A673 (cell line): ENCODE results near the gene SAAL1. TPM values are rescaled to one million over a fixed set of nuclear protein-coding genes. Genes with fewer than 3 reads are reported as not detected.

Experiments used
- BruUV-seq: library from RNA; stranded (reverse); fragments of 400-500 nt; replicated peaks from 2 replicates; lab custom pipeline; 2021; lab: Mats Ljungman, UMichigan
- CTCF ChIA-PET: fragments of 300-600 bp; sonication (Branson Sonifier 250); formaldehyde crosslinking; loops from one replicate; lab custom pipeline; 2022; ENCODE audit warnings: antibody characterized with exemption; lab: Charles Lee
- POLR2A ChIA-PET: fragments of 300-600 bp; sonication (Branson Sonifier 250); formaldehyde crosslinking; loops from one replicate; lab custom pipeline; 2022; ENCODE audit warnings: antibody characterized with exemption; ENCODE audit not compliant: low non-redundant PET; lab: Charles Lee
- DNase-seq: peaks from one replicate; pipeline ENCODE4 v3.0.0-alpha.2; 2015; ENCODE audit warnings: low spot score
- H3K27ac ChIP-seq: fragments of 200-600 bp; sonication (generic); 2 replicates; pipeline ENCODE4 v1.5.1; 2016; ENCODE audit warnings: mixed run types, low read depth, mild to moderate bottlenecking, mixed read lengths, antibody characterized with exemption, low read length; ENCODE audit not compliant: poor library complexity, severe bottlenecking
- H3K27me3 ChIP-seq: fragments of 200-600 bp; sonication (generic); replicated peaks from 2 replicates; pipeline ENCODE4 v1.6.1; 2017; ENCODE audit warnings: mixed run types, low read depth, mild to moderate bottlenecking, mixed read lengths, antibody characterized with exemption, low read length; ENCODE audit not compliant: insufficient read depth, poor library complexity
- H3K36me3 ChIP-seq: fragments of 200-600 bp; sonication (generic); 2 replicates; pipeline ENCODE4 v1.6.1; 2016; ENCODE audit warnings: mixed run types, mild to moderate bottlenecking, mixed read lengths, antibody characterized with exemption, low read length; ENCODE audit not compliant: insufficient read depth, poor library complexity, severe bottlenecking
- H3K4me1 ChIP-seq: fragments of 200-600 bp; sonication (generic); 2 replicates; pipeline ENCODE4 v1.6.1; 2017; ENCODE audit warnings: mixed run types, mild to moderate bottlenecking, mixed read lengths, antibody characterized with exemption, low read length; ENCODE audit not compliant: insufficient read depth, poor library complexity, severe bottlenecking
- H3K4me3 ChIP-seq: fragments of 200-600 bp; sonication (generic); 2 replicates; pipeline ENCODE4 v1.5.1; 2016; ENCODE audit warnings: low read depth, mixed run types, mild to moderate bottlenecking, mixed read lengths, low read length; ENCODE audit not compliant: poor library complexity, severe bottlenecking
- H3K9me3 ChIP-seq: fragments of 200-600 bp; sonication (generic); 2 replicates; pipeline ENCODE4 v1.6.1; 2016; ENCODE audit warnings: mixed run types, low read depth, mild to moderate bottlenecking, mixed read lengths, antibody characterized with exemption, low read length; ENCODE audit not compliant: poor library complexity, severe bottlenecking
- CTCF ChIP-seq: fragments of 300-800, 200-600 bp; sonication (generic); conservative IDR thresholded peaks from 2 replicates; pipeline ENCODE4 v1.5.1; 2017; ENCODE audit warnings: low read depth, mild to moderate bottlenecking, antibody characterized with exemption, low read length, moderate library complexity, mixed read lengths
- EZH2 ChIP-seq: fragments of 200-600 bp; sonication (generic); IDR thresholded peaks from 2 replicates; pipeline ENCODE4 v1.6.1; 2017; ENCODE audit warnings: borderline replicate concordance, low read depth, mild to moderate bottlenecking, mixed read lengths, antibody characterized with exemption, low read length; ENCODE audit not compliant: poor library complexity, severe bottlenecking
- intact Hi-C: fragments of 100-400 bp; cut with micrococcal nuclease; formaldehyde crosslinking; loops from one replicate; pipeline ENCODE4 v1.10.0; 2022; ENCODE audit not compliant: unreplicated experiment
- total RNA-seq: library from RNA; stranded (reverse); gene quantifications from 2 replicates; pipeline ENCODE4 v1.2.3, GENCODE V29; 2021

Gene SAAL1
- total RNA-seq, 1 experiment from 2014 or later, result 39.5 TPM

GRCh38 chr11:18093959-18094358, 11.9 kb downstream of the SAAL1 start:
- no peak overlapping the region for H3K27ac ChIP-seq
- TF ChIP-seq EZH2, result no peak
- no peak for TF ChIP-seq CTCF
- no peaks in the 10 kb centered on the region for H3K9me3 ChIP-seq
- no peaks in the 10 kb centered on the region for H3K27me3 ChIP-seq
- intact Hi-C loops, result no loop called here
- ChIA-PET CTCF (no interaction called here), POLR2A (no interaction called here)
- peaks cover 30% of the 10 kb centered on the region for H3K36me3 ChIP-seq
- no TSS peak for BruUV-seq
- no peak overlapping the region for H3K4me3 ChIP-seq
- no peaks in the 10 kb centered on the region for H3K4me1 ChIP-seq
- no peak for DNase-seq

GRCh38 chr11:18091731-18092130, 14.2 kb downstream of the SAAL1 start:
- no peak for TF ChIP-seq EZH2
- no peak for TF ChIP-seq CTCF
- Histone ChIP-seq H3K27me3 (no peaks in the 10 kb centered on the region), H3K4me1 (no peaks in the 10 kb centered on the region), H3K9me3 (no peaks in the 10 kb centered on the region), H3K4me3 (no peak overlapping the region), H3K27ac (no peak overlapping the region), H3K36me3 (peaks cover 50% of the 10 kb centered on the region)
- ChIA-PET POLR2A (no interaction called here), CTCF (no interaction called here)
- BruUV-seq, result no TSS peak
- no peak for DNase-seq
- intact Hi-C loops, result no loop called here

- H3K36me3 ChIP-seq, result peaks cover 60% of the 10 kb centered on the region
- TF ChIP-seq CTCF (no peak), EZH2 (no peak)
- BruUV-seq, result no TSS peak
Observed at GRCh38 chr11:18088966-18089365, 16.9 kb downstream of the SAAL1 start.

More at GRCh38 chr11:18088966-18089365, 16.9 kb downstream of the SAAL1 start:
- Histone ChIP-seq H3K4me1 (no peaks in the 10 kb centered on the region), H3K27me3 (no peaks in the 10 kb centered on the region), H3K27ac (no peak overlapping the region), H3K4me3 (no peak overlapping the region), H3K9me3 (no peaks in the 10 kb centered on the region)
- DNase-seq, result no peak
- intact Hi-C loops, result no loop called here
- ChIA-PET CTCF (no interaction called here), POLR2A (no interaction called here)
